Fibroblast of mammary gland (primary cell): Measurements from ENCODE around the gene DAAM2.

Source experiments
- DNase-seq: peaks from one replicate; pipeline ENCODE4 v3.0.0-alpha.2; 2010; ENCODE audit warnings: low read depth
- H3K4me3 ChIP-seq: 2 replicates; pipeline ENCODE4 v1.5.1; 2011; ENCODE audit warnings: low read depth, mild to moderate bottlenecking, low read length, moderate library complexity; ENCODE audit not compliant: control insufficient read depth
- TF ChIP-seq, protein P1 (sequence below): conservative IDR thresholded peaks from 2 replicates; pipeline ENCODE4 v1.5.1; 2011; ENCODE audit warnings: low read depth, low read length, inconsistent platforms; ENCODE audit not compliant: control insufficient read depth, insufficient read depth

DAAM2 gene

DNA sequence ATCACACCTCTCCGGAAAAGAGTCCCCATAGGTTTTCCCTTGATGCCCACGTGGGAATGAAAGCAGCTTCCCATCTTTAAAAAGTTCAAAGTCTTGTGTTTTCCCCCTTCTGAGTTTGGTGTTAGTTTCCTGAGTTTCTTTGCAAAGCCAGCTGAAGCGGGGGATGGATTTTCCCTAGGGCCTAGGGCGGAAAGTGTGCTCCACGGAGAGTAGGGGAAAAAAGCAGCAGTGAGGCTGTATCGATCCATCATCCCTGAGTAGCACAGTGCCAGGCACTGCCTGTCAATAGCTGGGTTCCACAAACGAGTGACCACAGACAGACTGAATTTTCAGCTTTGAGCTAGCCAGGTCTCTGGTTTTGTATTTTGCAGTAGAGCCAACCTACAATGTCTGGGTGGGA lies 1.3 kb downstream of the DAAM2 start:
- TF ChIP-seq, protein P1, sequence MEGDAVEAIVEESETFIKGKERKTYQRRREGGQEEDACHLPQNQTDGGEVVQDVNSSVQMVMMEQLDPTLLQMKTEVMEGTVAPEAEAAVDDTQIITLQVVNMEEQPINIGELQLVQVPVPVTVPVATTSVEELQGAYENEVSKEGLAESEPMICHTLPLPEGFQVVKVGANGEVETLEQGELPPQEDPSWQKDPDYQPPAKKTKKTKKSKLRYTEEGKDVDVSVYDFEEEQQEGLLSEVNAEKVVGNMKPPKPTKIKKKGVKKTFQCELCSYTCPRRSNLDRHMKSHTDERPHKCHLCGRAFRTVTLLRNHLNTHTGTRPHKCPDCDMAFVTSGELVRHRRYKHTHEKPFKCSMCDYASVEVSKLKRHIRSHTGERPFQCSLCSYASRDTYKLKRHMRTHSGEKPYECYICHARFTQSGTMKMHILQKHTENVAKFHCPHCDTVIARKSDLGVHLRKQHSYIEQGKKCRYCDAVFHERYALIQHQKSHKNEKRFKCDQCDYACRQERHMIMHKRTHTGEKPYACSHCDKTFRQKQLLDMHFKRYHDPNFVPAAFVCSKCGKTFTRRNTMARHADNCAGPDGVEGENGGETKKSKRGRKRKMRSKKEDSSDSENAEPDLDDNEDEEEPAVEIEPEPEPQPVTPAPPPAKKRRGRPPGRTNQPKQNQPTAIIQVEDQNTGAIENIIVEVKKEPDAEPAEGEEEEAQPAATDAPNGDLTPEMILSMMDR, result no peak
- peak overlapping the region; percentile 57 for H3K4me3 ChIP-seq
- no peak for DNase-seq

DNA sequence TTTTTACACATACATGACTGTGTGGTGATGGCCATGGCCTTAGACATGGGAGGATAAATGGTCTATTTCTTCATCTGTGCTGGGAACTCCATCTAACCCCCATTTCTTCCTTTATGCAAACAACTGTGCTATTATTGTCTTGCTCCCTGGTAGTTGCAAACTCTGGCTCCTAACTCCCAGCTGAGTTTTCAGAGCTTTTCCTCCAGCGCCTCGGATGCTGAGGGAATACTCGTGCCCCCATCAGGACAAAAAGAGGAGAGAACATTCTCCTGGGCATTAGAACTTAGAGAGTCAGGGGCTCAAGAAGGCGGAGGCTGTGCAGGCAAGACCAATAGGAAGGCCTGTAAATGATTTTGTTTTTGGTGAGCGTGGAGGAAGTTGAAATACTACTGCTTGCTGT lies 2.1 kb downstream of the DAAM2 start:
- no peak for DNase-seq
- H3K4me3 ChIP-seq, result no peak overlapping the region
- TF ChIP-seq, protein P1, result no peak

DNA sequence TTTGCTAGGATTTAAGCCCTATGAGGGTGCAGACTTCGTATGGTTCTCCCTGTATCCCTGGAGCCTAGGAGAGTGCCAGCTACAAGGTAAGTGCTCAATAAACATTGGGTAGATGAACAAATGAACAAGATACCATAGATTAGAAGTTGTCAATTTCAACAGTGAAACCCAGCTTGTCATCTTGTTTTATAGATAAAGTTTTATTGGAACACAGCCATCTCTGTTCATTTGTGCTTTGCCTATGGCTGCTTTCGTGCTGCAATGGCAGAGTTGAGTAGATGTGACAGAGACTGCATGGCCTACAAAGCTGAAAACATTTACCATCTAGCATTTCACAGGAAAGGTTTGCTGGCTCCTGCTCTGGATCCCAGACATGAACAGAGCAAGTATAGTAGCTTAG lies 5.6 kb downstream of the DAAM2 start:
- no peak overlapping the region for H3K4me3 ChIP-seq
- no peak for DNase-seq
- TF ChIP-seq, protein P1, result no peak

DNA sequence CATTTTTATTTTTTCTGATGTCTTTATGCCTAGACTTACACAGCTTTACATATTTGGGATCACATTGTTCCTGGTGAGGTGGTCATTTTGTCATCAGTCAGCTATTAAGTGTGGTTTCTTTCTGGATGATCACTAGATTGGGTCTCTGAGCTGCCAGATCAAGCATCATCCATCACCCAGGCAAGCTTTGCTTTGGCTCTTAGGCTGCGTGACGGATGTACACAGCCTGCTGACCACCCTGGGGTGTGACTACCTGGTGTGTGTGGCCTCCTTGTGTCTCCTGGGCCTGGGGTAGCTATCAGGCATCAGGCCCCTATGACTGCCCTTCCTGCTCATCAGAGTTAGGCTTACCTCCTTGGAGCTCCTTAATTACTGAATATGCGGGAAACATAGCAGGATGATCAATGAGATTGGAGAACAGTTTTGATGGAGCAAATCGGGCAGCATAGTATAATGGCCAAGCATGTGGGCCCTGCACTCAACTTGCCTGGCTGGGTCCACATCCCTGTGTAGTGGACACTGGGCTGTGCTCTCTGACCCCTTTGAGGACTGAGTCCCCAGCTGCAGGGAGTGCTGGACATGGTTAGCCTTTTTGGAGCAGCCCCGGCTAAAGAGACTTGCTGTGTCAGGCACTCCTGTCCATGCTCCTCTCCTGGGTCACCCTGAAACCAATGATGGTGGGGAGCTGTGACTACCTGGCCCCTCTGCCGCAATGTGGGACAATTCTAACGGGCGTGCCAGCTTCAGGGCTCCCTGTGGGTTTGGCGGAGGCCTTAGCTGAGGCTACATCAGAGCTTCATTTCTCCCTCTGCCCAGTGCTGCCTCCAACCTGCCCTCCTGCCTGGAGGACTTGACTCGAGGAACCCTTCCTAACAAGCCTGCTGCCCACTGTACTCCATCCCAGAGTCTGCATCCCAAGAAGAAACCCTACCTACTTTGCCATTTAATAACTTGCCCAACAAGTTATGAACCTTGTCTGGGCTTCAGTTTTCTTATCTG lies 8.2 kb downstream of the DAAM2 start:
- no peak overlapping the region for H3K4me3 ChIP-seq

DNA sequence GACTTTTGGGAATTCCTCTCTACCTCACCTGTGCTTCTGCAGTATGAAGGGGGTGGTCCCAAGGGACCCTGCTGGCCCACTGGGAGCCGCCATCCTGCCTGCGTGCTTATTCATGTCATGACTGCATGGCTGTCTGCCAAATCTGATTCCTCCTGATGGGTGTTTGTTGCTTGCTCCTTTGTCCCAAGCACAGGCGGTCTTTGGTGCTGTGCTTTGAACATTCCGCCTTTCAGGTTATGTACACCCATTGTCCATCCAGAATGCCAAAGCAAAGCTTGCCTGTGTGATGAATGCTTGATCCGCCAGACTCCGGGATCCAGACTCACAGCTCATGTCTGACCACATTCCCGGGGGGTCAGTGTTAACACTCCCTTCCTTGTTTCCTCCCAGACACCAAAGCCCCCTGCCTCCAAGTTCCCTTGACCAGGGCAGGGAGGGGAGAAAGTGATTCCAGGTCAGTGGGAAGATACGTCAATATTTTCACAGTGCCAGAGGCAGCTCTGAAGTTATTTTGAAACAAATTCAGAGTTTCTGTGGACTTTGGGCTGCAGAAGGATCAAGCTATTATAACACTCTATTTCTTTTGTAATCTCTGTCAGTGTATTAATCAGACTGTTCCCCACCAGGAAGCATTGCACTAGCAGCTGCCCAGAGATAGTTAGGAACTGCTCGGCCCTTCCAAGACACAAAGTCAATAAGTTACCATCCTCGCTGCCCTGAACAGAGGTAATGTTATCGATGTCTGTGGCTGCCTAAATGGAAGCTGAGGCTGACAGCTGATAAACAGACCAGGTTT lies 9.5 kb downstream of the DAAM2 start:
- no peak overlapping the region for H3K4me3 ChIP-seq
- TF ChIP-seq, protein P1, result no peak
- no peak for DNase-seq

More for the DNA sequence above, 8.2 kb downstream of the DAAM2 start:
- TF ChIP-seq, protein P1, result no peak
- DNase-seq, result no peak

DNA sequence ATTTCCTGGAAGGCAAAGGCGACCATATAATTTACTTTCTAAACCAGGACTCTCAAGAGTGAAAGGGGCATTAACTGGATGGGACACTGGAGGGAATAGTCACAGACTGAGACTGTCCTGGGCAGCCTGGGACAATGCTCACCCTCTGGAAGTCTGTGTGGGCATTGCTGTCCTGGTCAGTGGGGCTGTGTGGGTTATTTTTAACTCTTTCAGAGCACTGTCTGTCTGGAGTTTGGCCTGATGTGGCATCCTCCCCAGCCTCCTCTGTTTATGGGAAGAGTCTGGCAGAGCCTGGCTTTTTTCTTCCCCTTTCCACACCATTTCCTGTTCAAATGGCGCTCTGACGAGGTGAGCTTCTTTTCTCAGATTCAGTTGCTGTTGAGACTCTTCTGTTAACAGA lies 11.7 kb downstream of the DAAM2 start:
- DNase-seq, result no peak
- TF ChIP-seq, protein P1, result no peak
- H3K4me3 ChIP-seq, result no peak overlapping the region
